ENCODE data around the gene COLQ.

DNA sequence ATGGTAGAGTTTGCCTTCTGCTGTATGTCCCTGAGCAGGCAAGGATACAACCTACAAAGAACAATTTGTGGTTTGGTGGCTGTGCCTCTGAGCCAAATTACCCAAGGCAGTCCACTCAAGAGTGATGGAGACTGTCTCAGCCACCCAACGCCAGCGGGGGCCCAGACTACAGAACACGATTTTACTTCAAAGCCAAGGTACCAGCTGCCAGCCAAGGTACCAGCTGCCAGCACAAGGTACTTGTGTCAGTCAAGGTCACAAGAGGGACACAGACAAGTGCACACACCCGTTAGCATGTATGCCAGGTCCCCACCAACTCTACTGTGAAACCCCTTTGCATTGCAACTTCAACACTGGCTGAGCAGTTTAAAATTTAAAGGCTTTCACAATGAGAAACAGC is 23.5 kb downstream of the COLQ start:
- TF ChIP-seq ARNTL (CRISPR knock-in tag; IDR thresholded peaks at IDR 0.05; ENCODE audit: borderline replicate concordance, low read depth), result no peak
- no peak for TF ChIP-seq ZNF565 (CRISPR knock-in tag; conservative IDR thresholded peaks at IDR 0.05; ENCODE audit: low read depth)
